Measurements from ENCODE around the gene KIR3DL1.
"Not testable (repeated sequence)": the region's sequence is repeated elsewhere in the genome, so short reads cannot be mapped to it uniquely, and the experiment has no call there.

GRCh38 chr19:54858476-54858875 lies 42.2 kb downstream of the KIR3DL1 start:
- TF ChIP-seq CTCF (IDR thresholded peaks at IDR 0.05; ENCODE audit: low read length); EZH2 (IDR thresholded peaks at IDR 0.05; ENCODE audit: borderline replicate concordance, low read length): not testable (repeated sequence)

All from OCI-LY1 (cell line).